HepG2 (cell line): Measurements from ENCODE around the gene OR6S1. TPM values are rescaled to one million over a fixed set of nuclear protein-coding genes. Genes with fewer than 3 reads are reported as not detected.
A peak's percentile ranks its signal among the peaks of the same experiment; 100 is the strongest.

ENCODE experiments used
- E2F5 ChIP-seq: sonication (generic); formaldehyde crosslinking; conservative IDR thresholded peaks from 2 replicates; pipeline ENCODE4 v1.4.0; 2020; ENCODE audit warnings: missing genetic modification reagents
- HINFP ChIP-seq: sonication (generic); formaldehyde crosslinking; IDR thresholded peaks from 2 replicates; pipeline ENCODE4 v1.4.0; 2020; ENCODE audit warnings: low read depth, mild to moderate bottlenecking, missing genetic modification reagents
- HNF4G ChIP-seq, 2 experiments: sonication (generic) in 1 of 2; formaldehyde crosslinking in 1 of 2; IDR thresholded peaks; 2 replicates each; pipeline versions ENCODE4 v1.4.0 to v1.6.1; 2011 to 2020; ENCODE audit warnings: borderline replicate concordance in 2 of 2, low read depth in 2 of 2, mild to moderate bottlenecking in 2 of 2, low read length in 1 of 2, missing genetic modification reagents in 1 of 2, moderate library complexity in 1 of 2
- JUN ChIP-seq: sonication (generic); formaldehyde crosslinking; IDR thresholded peaks from 2 replicates; pipeline ENCODE4 v1.4.0; 2020; ENCODE audit warnings: mild to moderate bottlenecking, missing genetic modification reagents
- KLF13 ChIP-seq: sonication (generic); formaldehyde crosslinking; IDR thresholded peaks from 2 replicates; pipeline ENCODE4 v1.4.0; 2020; ENCODE audit warnings: mild to moderate bottlenecking, missing genetic modification reagents
- MZF1 ChIP-seq: sonication (generic); formaldehyde crosslinking; IDR thresholded peaks from 2 replicates; pipeline ENCODE4 v1.8.1; 2023; ENCODE audit warnings: mild to moderate bottlenecking, missing genetic modification reagents, borderline replicate concordance
- NCOA1 ChIP-seq: sonication (generic); formaldehyde crosslinking; IDR thresholded peaks from 2 replicates; pipeline ENCODE4 v1.9.0; 2021; ENCODE audit warnings: missing genetic modification reagents
- NFKB2 ChIP-seq: sonication (generic); formaldehyde crosslinking; IDR thresholded peaks from 2 replicates; pipeline ENCODE4 v1.4.0; 2020; ENCODE audit warnings: missing genetic modification reagents, borderline replicate concordance
- PLRG1 ChIP-seq: fragments of 450-650 bp; conservative IDR thresholded peaks from 2 replicates; pipeline ENCODE4 v1.6.1; 2016
- TEAD3 ChIP-seq: optimal IDR thresholded peaks from 2 replicates; pipeline ENCODE3; 2016; ENCODE audit warnings: borderline replicate concordance
- THRA ChIP-seq: sonication (generic); formaldehyde crosslinking; IDR thresholded peaks from 2 replicates; pipeline ENCODE4 v1.4.0; 2020; ENCODE audit warnings: missing genetic modification reagents, borderline replicate concordance
- ZFP90 ChIP-seq: sonication (generic); formaldehyde crosslinking; IDR thresholded peaks from 2 replicates; pipeline ENCODE4 v1.8.0; 2022; ENCODE audit warnings: missing genetic modification reagents, mild to moderate bottlenecking, inconsistent platforms, borderline replicate concordance
- ZNF138 ChIP-seq: sonication (generic); formaldehyde crosslinking; IDR thresholded peaks from 2 replicates; pipeline ENCODE4 v1.5.0; 2020; ENCODE audit warnings: mild to moderate bottlenecking, low read depth, missing genetic modification reagents
- ZNF230 ChIP-seq: sonication (generic); formaldehyde crosslinking; IDR thresholded peaks from 2 replicates; pipeline ENCODE4 v1.4.0; 2020; ENCODE audit warnings: mild to moderate bottlenecking, missing genetic modification reagents
- ZNF275 ChIP-seq: sonication (generic); formaldehyde crosslinking; IDR thresholded peaks from 2 replicates; pipeline ENCODE4 v1.8.0; 2022; ENCODE audit warnings: missing genetic modification reagents, mild to moderate bottlenecking, inconsistent platforms, borderline replicate concordance
- ZNF33B ChIP-seq: sonication (generic); formaldehyde crosslinking; IDR thresholded peaks from 2 replicates; pipeline ENCODE4 v1.5.1; 2020; ENCODE audit warnings: mild to moderate bottlenecking, missing genetic modification reagents
- ZNF557 ChIP-seq: sonication (generic); formaldehyde crosslinking; IDR thresholded peaks from 2 replicates; pipeline ENCODE4 v1.4.0; 2020; ENCODE audit warnings: missing genetic modification reagents
- ZNF597 ChIP-seq: sonication (generic); formaldehyde crosslinking; IDR thresholded peaks from 2 replicates; pipeline ENCODE4 v1.5.0; 2020; ENCODE audit warnings: missing genetic modification reagents
- ZNF747 ChIP-seq: sonication (generic); formaldehyde crosslinking; IDR thresholded peaks from 2 replicates; pipeline ENCODE4 v1.8.1; 2023; ENCODE audit warnings: missing genetic modification reagents, mild to moderate bottlenecking, borderline replicate concordance
- ZNF749 ChIP-seq: sonication (generic); formaldehyde crosslinking; IDR thresholded peaks from 2 replicates; pipeline ENCODE4 v1.8.0; 2022; ENCODE audit warnings: mild to moderate bottlenecking, missing genetic modification reagents, moderate library complexity, borderline replicate concordance
- ZSCAN20 ChIP-seq: sonication (generic); formaldehyde crosslinking; IDR thresholded peaks from 2 replicates; pipeline ENCODE4 v1.4.0; 2020; ENCODE audit warnings: missing genetic modification reagents, mild to moderate bottlenecking, borderline replicate concordance
- polyA plus RNA-seq, 8 experiments: library from polyadenylated mRNA; depleted of rRNA in 3 of 8; stranded (reverse) in 7 of 8; unstranded in 1 of 8; fragments of >200 nt; fragmentation: Illumina TruSeq in 4 of 8; extraction: Trizol in 4 of 8; gene quantifications; 2 replicates each; pipeline versions ENCODE4 v1.2.1 to v1.2.3, GENCODE V29; 2011 to 2016; ENCODE audit warnings: low read depth in 4 of 8, missing spikeins in 1 of 8, mixed read lengths in 1 of 8; ENCODE audit not compliant: insufficient read depth in 1 of 8
- total RNA-seq, 5 experiments: library from RNA; depleted of rRNA; stranded (reverse); fragments of >200 nt; fragmentation: Illumina TruSeq; extraction: Trizol; gene quantifications; 2 replicates each; pipeline ENCODE4 v1.2.3, GENCODE V29; 2016; ENCODE audit warnings: low read depth in 1 of 5

The OR6S1 gene
- total and polyA plus RNA-seq, 2 of the 13 experiments (the other 11 are each of a cell fraction or from before 2014, with no cell fraction given), result 0.09 TPM; not detected in 1

GRCh38 chr14:20613094-20614037 lies 28.1 kb downstream of the OR6S1 start (continued):
- no peak for TF ChIP-seq E2F5
- no peak for TF ChIP-seq HINFP (CRISPR knock-in tag)
- peak; percentile 95; the same call in 1 of the 2 replicates for TF ChIP-seq NFKB2 (CRISPR knock-in tag)
- TF ChIP-seq ZNF33B, result peak; percentile 37; the same call in 1 of the 2 replicates
- no peak; the same call in 1 of the 2 replicates for TF ChIP-seq HNF4G (IDR thresholded peaks at IDR 0.05; ENCODE audit: borderline replicate concordance, low read depth, low read length)
- TF ChIP-seq HNF4G (CRISPR knock-in tag; IDR thresholded peaks at IDR 0.05; ENCODE audit: borderline replicate concordance, low read depth), result no peak; the same call in 1 of the 2 replicates
- no peak for TF ChIP-seq ZSCAN20 (CRISPR knock-in tag)
- peak; percentile 76; the same call in 1 of the 2 replicates for TF ChIP-seq ZNF275 (CRISPR knock-in tag)
- peak; percentile 20; the same call in 1 of the 2 replicates for TF ChIP-seq NCOA1 (CRISPR knock-in tag)
- TF ChIP-seq JUN, result 0 out of 2 replicates have a peak, but pooled peaks have one; percentile 20
- TF ChIP-seq KLF13 (CRISPR knock-in tag), result no peak
- no peak for TF ChIP-seq ZNF138
- no peak for TF ChIP-seq MZF1 (CRISPR knock-in tag)
- TF ChIP-seq ZNF230 (CRISPR knock-in tag), result peak; percentile 79; the same call in 1 of the 2 replicates
- peak; percentile 22; the same call in 1 of the 2 replicates for TF ChIP-seq THRA (CRISPR knock-in tag)
- peak; percentile 81; the same call in 1 of the 2 replicates for TF ChIP-seq ZNF749 (CRISPR knock-in tag)
- peak; percentile 75; the same call in 1 of the 2 replicates for TF ChIP-seq ZNF557
- TF ChIP-seq ZFP90 (CRISPR knock-in tag), result peak; percentile 72; the same call in 1 of the 2 replicates
- TF ChIP-seq ZNF747 (CRISPR knock-in tag), result peak; percentile 83; the same call in 1 of the 2 replicates
- no peak for TF ChIP-seq PLRG1
- peak; percentile 100 for TF ChIP-seq TEAD3 (CRISPR knock-in tag)
- 0 out of 2 replicates have a peak, but pooled peaks have one; percentile 77 for TF ChIP-seq ZNF597 (CRISPR knock-in tag)
